WTC11 (cell line): ENCODE results near the gene APOBEC3B. TPM values are rescaled to one million over a fixed set of nuclear protein-coding genes. Genes with fewer than 3 reads are reported as not detected.

Experiments
- ATAC-seq: fragments of 200-7000 bp; cut with Tn5 transposase; 2 replicates; pipeline ENCODE4 v1.10.0; 2021; ENCODE audit warnings: mild to moderate bottlenecking, moderate library complexity
- CTCF ChIA-PET: fragments of 300-600 bp; sonication (Branson Sonifier 250); formaldehyde crosslinking; loops from one replicate; lab custom pipeline; 2021; ENCODE audit warnings: antibody characterized with exemption; lab: Charles Lee
- POLR2A ChIA-PET: fragments of 350-600 bp; sonication (Branson Sonifier 250); formaldehyde crosslinking; loops from one replicate; lab custom pipeline; 2021; ENCODE audit warnings: antibody characterized with exemption; lab: Charles Lee
- DNase-seq: peaks from one replicate; pipeline ENCODE4 v3.0.0; 2021; ENCODE audit warnings: low spot score
- H3K27ac Mint-ChIP-seq: 2 replicates; pipeline ENCODE4 v1.8.0; 2021; ENCODE audit warnings: mixed read lengths
- H3K27me3 Mint-ChIP-seq: 2 replicates; pipeline ENCODE4 v1.8.0; 2021; ENCODE audit warnings: low read depth, mild to moderate bottlenecking, moderate library complexity, mixed read lengths
- H3K36me3 Mint-ChIP-seq: 2 replicates; pipeline ENCODE4 v1.8.0; 2021; ENCODE audit warnings: mixed read lengths
- H3K4me1 Mint-ChIP-seq: 2 replicates; pipeline ENCODE4 v1.8.0; 2022; ENCODE audit warnings: mixed read lengths
- H3K4me3 Mint-ChIP-seq: 2 replicates; pipeline ENCODE4 v1.8.0; 2021; ENCODE audit warnings: mild to moderate bottlenecking, moderate library complexity, mixed read lengths
- H3K9me3 Mint-ChIP-seq: 2 replicates; pipeline ENCODE4 v1.8.0; 2021; ENCODE audit warnings: mixed read lengths
- AR ChIP-seq: fragments of 250-450 bp; sonication (Bioruptor Pico); IDR thresholded peaks from 2 replicates; pipeline ENCODE4 v1.9.0; 2021; ENCODE audit warnings: mild to moderate bottlenecking
- ATF1 ChIP-seq: sonication (generic); formaldehyde crosslinking; IDR thresholded peaks from 2 replicates; pipeline ENCODE4 v1.8.1; 2023; ENCODE audit warnings: mild to moderate bottlenecking, moderate library complexity, missing genetic modification reagents
- ATF2 ChIP-seq: sonication (generic); formaldehyde crosslinking; IDR thresholded peaks from 2 replicates; pipeline ENCODE4 v1.8.1; 2022; ENCODE audit warnings: low read depth, missing genetic modification reagents, borderline replicate concordance
- CDX4 ChIP-seq: fragments of 250-450 bp; sonication (Bioruptor Pico); IDR thresholded peaks from 2 replicates; pipeline ENCODE4 v1.9.0; 2021; ENCODE audit warnings: moderate library complexity, mild to moderate bottlenecking, inconsistent platforms, borderline replicate concordance
- CTCF ChIP-seq: fragments of 200-600 bp; IDR thresholded peaks from 2 replicates; pipeline ENCODE4 v1.8.0; 2022; ENCODE audit warnings: antibody characterized with exemption
- EMX1 ChIP-seq: fragments of 250-450 bp; sonication (Bioruptor Pico); IDR thresholded peaks from 2 replicates; pipeline ENCODE4 v1.8.0; 2021; ENCODE audit warnings: mild to moderate bottlenecking
- ESRRA ChIP-seq: sonication (generic); formaldehyde crosslinking; IDR thresholded peaks from 2 replicates; pipeline ENCODE4 v1.8.1; 2022; ENCODE audit warnings: mild to moderate bottlenecking, missing genetic modification reagents, borderline replicate concordance
- FOXK1 ChIP-seq: sonication (generic); formaldehyde crosslinking; IDR thresholded peaks from 2 replicates; pipeline ENCODE4 v1.8.0; 2022; ENCODE audit warnings: mild to moderate bottlenecking, moderate library complexity, missing genetic modification reagents
- KAT7 ChIP-seq: sonication (generic); formaldehyde crosslinking; IDR thresholded peaks from 2 replicates; pipeline ENCODE4 v1.8.1; 2023; ENCODE audit warnings: missing genetic modification reagents, mild to moderate bottlenecking, borderline replicate concordance
- NFE2L1 ChIP-seq: sonication (generic); formaldehyde crosslinking; IDR thresholded peaks from 2 replicates; pipeline ENCODE4 v1.8.1; 2023; ENCODE audit warnings: missing genetic modification reagents
- PRDM15 ChIP-seq: sonication (generic); formaldehyde crosslinking; IDR thresholded peaks from 2 replicates; pipeline ENCODE4 v1.8.0; 2022; ENCODE audit warnings: missing genetic modification reagents
- RELA ChIP-seq: sonication (generic); formaldehyde crosslinking; IDR thresholded peaks from 2 replicates; pipeline ENCODE4 v1.8.1; 2022; ENCODE audit warnings: missing genetic modification reagents, mild to moderate bottlenecking, borderline replicate concordance
- RORB ChIP-seq: fragments of 250-450 bp; sonication (Bioruptor Pico); IDR thresholded peaks from 2 replicates; pipeline ENCODE4 v1.9.0; 2021; ENCODE audit warnings: mild to moderate bottlenecking
- SMAD4 ChIP-seq: sonication (generic); formaldehyde crosslinking; IDR thresholded peaks from 2 replicates; pipeline ENCODE4 v1.8.0; 2022; ENCODE audit warnings: mild to moderate bottlenecking, missing genetic modification reagents
- SP1 ChIP-seq: sonication (generic); formaldehyde crosslinking; conservative IDR thresholded peaks from 2 replicates; pipeline ENCODE4 v1.8.1; 2022; ENCODE audit warnings: missing genetic modification reagents
- ZMAT4 ChIP-seq: fragments of 250-450 bp; sonication (Bioruptor Pico); IDR thresholded peaks from 2 replicates; pipeline ENCODE4 v1.9.0; 2021; ENCODE audit warnings: mild to moderate bottlenecking
- ZNF121 ChIP-seq: sonication (generic); formaldehyde crosslinking; IDR thresholded peaks from 2 replicates; pipeline ENCODE4 v1.8.0; 2023; ENCODE audit warnings: missing genetic modification reagents
- ZNF232 ChIP-seq: sonication (generic); formaldehyde crosslinking; IDR thresholded peaks from 2 replicates; pipeline ENCODE4 v1.8.0; 2022; ENCODE audit warnings: mild to moderate bottlenecking, missing genetic modification reagents
- ZNF425 ChIP-seq: fragments of 250-450 bp; sonication (Bioruptor Pico); conservative IDR thresholded peaks from 2 replicates; pipeline ENCODE4 v1.9.0; 2021; ENCODE audit warnings: mild to moderate bottlenecking
- ZNF512 ChIP-seq: sonication (generic); formaldehyde crosslinking; IDR thresholded peaks from 2 replicates; pipeline ENCODE4 v1.8.1; 2022; ENCODE audit warnings: missing genetic modification reagents, borderline replicate concordance
- total RNA-seq: library from RNA; stranded (reverse); gene quantifications from 3 replicates; pipeline ENCODE4 v1.2.3, GENCODE V29; 2021

The APOBEC3B gene
- total RNA-seq, 1 experiment from 2014 or later = 4.0 TPM

GRCh38 chr22:39024519-39025308, 42.6 kb downstream of the APOBEC3B start (continued):
- no peak for TF ChIP-seq ZNF512 (CRISPR knock-in tag)
- TF ChIP-seq CTCF = no peak
- TF ChIP-seq RELA (CRISPR knock-in tag) = no peak
- no peak for TF ChIP-seq EMX1 (CRISPR knock-in tag)
- no peak for TF ChIP-seq NFE2L1 (CRISPR knock-in tag)
- no peak for TF ChIP-seq ZMAT4
- TF ChIP-seq KAT7 (CRISPR knock-in tag) = no peak
- TF ChIP-seq AR (CRISPR knock-in tag) = no peak
- no peak for TF ChIP-seq PRDM15 (CRISPR knock-in tag)
- TF ChIP-seq ESRRA (CRISPR knock-in tag) = no peak

GRCh38 chr22:39026509-39027150, 44.5 kb downstream of the APOBEC3B start:
- Mint-ChIP-seq H3K4me3 (no peak overlapping the region), H3K27me3 (no peaks in the 10 kb centered on the region), H3K9me3 (no peaks in the 10 kb centered on the region), H3K36me3 (peaks cover 6% of the 10 kb centered on the region), H3K27ac (peak overlapping the region; percentile 48), H3K4me1 (peaks cover 57% of the 10 kb centered on the region)
- ChIA-PET CTCF (no interaction called here), POLR2A (no interaction called here)
- no peak for DNase-seq
- ATAC-seq = no peak
- TF ChIP-seq ZNF232 (CRISPR knock-in tag) (no peak), ATF2 (CRISPR knock-in tag) (no peak), ZNF425 (CRISPR knock-in tag) (no peak), ATF1 (no peak), CDX4 (CRISPR knock-in tag) (no peak), SMAD4 (CRISPR knock-in tag) (no peak), ZNF121 (CRISPR knock-in tag) (no peak), SP1 (no peak), RORB (CRISPR knock-in tag) (no peak), FOXK1 (CRISPR knock-in tag) (no peak)
- TF ChIP-seq, all 79 proteins: peak for 0
